NCI-H774 (cell line): Measurements from ENCODE around the gene DCBLD2.
"Not testable (repeated sequence)": the region's sequence is repeated elsewhere in the genome, so short reads cannot be mapped to it uniquely, and the experiment has no call there.

Experiments used
- DNase-seq: peaks from one replicate; lab custom pipeline; 2025; lab: John Stamatoyannopoulos, UW

DCBLD2 gene

GRCh38 chr3:98890965-98891910 is 10.3 kb downstream of the DCBLD2 start:
- DNase-seq: no peak

GRCh38 chr3:98890181-98890835 is 11.2 kb downstream of the DCBLD2 start:
- no peak for DNase-seq

DNA sequence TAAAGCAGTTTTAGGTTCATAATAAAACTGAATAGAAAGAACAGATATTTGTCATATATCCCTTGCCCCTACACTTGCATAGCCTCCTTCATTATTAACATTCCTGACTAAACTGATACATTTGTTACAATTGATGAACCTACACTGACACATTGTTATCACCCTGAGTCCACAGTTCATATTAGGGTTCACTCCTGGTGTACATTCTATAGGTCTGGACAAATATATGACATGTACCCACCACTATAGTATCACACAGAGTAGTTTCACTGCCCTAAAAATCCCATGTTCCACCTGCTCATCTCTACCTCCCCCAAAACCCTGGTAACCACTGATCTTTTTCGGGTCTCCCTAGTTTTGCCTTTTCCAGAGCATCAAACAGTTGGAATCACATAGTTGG is 13.8 kb downstream of the DCBLD2 start:
- DNase-seq: no peak

GRCh38 chr3:98886525-98886924 is 15.0 kb downstream of the DCBLD2 start:
- no peak for DNase-seq

DNA sequence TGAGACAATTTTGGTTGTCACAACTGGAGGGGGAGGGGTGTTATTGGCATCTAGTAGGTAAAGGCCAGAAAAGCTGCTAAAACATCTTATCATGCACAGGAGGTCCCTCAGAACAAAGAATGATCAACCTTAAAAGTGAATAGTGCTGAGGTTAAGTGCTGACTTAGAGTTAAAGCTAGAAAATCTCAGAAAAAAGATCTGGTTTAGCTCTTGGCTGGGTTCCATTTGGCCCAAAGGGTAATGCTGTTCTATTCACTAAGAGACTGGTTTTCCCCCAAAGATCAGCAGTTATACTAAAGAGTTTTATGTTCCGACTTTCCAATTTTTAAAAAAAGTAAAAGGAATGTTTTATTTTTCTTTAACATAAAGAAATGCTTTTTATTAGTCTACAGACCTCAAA is 15.6 kb downstream of the DCBLD2 start:
- no peak for DNase-seq

- DNase-seq: no peak
These were observed 16.7 kb downstream of the DCBLD2 start for GRCh38 chr3:98884675-98885371.

DNA sequence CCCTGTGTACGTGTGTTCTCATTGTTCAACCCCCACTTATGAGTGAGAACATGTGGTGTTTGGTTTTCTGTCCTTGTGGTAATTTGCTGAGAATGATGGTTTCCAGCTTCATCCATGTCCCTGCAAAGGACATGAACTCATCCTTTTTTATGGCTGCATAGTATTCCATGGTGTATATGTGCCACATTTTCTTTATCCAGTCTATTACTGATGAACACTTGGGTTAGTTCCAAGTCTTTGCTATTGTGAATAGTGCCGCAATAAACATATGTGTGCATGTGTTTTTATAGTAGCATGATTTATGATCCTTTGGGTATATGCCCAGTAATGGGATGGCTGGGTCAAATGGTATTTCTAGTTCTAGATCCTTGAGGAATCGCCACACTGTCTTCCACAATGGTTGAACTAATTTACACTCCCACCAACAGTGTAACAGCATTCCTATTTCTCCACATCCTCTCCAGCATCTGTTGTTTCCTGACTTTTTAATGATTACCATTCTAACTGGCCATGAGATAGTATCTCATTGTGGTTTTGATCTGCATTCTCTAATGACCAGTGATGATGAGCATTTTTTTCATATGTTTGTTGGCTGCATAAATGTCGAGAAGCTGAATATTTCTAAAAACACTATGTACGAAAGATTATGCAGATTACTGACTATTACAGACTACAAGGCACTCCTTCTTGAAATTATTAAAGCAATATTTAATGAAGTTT is 18.7 kb downstream of the DCBLD2 start:
- DNase-seq: not testable (repeated sequence)

DNA sequence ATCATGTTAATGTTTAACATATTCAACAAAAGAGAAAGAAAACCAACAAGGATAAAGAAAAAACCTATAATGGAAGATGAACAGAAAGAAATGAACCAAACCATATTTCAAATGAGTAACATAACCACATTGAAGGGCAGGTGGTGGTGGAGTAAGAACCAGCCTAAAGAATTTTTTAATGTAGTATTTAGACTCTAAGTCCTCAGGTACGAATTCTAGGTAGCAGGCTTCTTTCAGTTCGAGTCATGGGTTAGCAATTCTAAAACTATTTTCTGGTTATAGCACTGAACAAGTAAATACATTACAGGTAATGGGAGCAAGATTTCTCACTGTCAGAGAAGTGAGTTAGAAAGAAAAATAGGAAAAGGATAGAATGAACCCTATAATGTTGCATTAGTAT is 24.4 kb downstream of the DCBLD2 start:
- no peak for DNase-seq

- DNase-seq: no peak
These were observed 26.0 kb downstream of the DCBLD2 start for GRCh38 chr3:98875535-98875934.

- DNase-seq: no peak
These were observed 26.8 kb downstream of the DCBLD2 start for GRCh38 chr3:98874602-98875249.

GRCh38 chr3:98869391-98869790 is 32.1 kb downstream of the DCBLD2 start:
- no peak for DNase-seq

DNA sequence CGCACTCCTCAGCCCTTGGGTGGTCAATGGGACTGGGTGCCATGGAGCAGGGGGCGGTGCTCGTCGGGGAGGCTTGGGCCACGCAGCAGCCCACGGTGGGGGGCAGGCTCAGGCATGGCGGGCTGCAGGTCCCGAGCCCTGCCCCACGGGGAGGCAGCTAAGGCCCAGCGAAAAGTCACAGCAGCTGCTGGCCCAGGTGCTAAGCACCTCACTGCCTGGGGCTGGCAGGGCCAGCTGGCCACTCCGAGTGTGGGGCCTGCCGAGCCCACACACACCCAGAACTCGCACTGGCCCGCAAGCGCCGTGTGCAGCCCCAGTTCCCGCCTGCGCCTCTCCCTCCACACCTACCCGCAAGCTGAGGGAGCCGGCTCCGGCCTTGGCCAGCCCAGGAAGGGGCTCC is 43.5 kb downstream of the DCBLD2 start:
- not testable (repeated sequence) for DNase-seq

DNA sequence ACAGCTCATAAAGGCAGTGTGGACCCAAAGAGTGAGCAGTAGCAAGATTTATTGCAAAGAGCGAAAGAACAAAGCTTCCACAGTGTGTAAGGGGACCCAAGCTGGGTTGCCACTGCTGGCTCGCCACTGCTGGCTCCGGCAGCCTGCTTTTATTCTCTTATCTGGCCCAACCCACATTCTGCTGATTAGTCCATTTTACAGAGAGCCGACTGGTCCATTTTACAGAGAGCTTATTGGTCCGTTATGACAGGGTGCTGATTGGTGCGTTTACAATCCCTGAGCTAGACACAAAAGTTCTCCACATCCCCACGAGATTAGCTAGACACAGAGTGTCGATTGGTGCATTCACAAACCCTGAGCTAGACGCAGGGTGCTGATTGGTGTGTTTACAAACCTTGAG is 44.2 kb downstream of the DCBLD2 start:
- not testable (repeated sequence) for DNase-seq

DNA sequence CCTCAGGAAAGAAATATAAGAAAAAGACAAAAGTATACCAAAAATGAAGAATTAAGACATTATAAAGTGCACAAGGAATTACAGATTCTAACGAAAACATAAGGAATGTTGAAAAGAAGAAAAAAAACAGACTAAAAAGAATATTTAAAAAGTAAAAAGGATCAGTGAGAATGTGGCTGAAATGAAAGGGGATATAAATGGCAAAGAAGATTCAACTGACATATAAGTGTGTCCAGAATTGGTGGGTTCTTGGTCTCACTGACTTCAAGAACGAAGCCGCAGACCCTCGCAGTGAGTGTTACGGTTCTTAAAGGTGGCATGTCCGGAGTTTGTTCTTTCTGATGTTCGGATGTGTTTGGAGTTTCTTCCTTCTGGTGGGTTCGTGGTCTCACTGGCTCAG is 44.8 kb downstream of the DCBLD2 start:
- no peak for DNase-seq

- DNase-seq: no peak
These were observed 45.6 kb downstream of the DCBLD2 start for GRCh38 chr3:98855806-98856400.

DNA sequence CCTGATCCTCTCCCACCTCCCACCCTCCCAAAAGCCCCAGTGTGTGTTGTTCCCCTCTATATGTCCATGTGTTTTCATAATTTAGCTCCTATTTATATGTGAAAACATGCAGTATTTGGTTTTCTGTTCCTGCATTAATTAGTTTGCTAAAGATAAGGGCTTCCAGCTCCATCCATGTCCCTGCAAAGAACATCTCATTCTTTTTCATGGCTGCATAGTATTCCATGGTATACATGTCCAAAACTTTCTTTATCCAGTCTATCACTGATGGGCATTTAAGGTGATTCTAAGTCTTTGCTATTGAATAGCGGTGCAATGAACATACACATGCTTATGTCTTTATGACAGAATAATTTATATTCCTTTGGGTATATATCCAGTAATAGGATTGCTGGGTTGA is 53.4 kb downstream of the DCBLD2 start:
- DNase-seq: no peak

DNA sequence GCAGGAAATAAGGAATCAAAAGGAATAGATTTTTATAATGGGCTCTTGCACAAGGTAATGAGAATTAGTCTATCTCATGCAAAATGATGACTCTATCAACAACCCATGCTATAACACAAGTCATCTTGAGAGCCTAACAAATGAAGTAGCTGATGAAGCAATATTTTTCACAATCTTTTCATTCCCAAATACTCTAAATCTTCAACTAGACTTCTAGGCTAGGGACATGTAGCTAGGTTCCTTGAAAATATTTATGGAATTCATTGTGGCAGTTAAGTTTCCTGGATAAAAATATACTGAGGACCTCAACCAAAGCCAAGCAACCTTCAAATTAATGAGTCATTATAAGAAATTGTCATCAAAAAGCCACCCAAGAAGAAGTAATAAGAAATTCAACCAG is 55.4 kb downstream of the DCBLD2 start:
- DNase-seq: no peak

DNA sequence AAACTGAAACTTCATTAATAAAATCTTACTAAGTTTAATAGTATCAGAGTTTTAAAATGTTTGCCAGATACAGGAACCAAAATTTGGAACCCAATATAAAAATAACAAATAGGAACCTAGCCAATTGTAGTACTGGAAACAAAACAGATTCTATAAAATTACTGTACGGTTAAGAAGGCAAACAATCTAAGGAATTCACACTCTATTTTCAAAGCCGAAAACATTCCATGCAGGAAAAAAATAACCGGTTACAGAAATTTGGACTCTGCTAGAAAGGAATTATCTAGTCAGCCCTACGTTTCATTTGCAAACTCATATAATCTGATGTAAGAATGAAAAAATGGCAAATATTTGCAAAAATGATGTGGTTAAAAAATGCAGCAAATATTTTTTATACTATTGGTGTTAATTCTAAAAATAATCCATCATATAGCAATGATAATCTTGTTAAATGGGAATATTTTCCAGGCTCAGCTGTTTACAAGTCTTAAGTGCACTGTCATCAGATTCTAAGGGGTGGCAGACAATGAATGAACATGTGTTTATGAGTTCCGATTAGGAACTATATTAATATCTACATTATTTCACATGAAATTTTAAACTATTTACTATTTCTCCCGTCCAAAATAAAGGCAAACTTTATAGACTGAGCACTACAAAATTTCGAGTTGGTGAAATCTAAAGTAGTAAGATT is 58.1 kb downstream of the DCBLD2 start:
- no peak for DNase-seq

DNA sequence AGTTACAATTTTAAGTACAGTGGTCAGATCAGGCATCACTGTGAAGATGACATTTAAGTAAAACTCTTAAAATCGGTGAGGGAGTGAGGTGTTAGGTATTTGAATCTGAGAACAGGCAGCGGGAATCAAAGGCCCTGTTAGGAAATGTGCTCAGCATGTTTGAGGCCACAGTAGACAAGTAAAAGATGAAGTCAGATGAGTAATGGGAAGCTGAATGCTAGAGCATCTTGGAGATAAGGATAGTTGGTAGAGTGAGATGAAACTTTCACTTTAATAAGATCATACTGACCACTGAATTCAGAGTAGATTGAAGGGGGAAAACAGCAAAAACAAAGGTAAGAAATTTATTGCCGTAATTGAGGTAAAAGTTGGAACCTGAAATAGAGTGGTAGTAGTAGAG is 61.6 kb downstream of the DCBLD2 start:
- no peak for DNase-seq

DNA sequence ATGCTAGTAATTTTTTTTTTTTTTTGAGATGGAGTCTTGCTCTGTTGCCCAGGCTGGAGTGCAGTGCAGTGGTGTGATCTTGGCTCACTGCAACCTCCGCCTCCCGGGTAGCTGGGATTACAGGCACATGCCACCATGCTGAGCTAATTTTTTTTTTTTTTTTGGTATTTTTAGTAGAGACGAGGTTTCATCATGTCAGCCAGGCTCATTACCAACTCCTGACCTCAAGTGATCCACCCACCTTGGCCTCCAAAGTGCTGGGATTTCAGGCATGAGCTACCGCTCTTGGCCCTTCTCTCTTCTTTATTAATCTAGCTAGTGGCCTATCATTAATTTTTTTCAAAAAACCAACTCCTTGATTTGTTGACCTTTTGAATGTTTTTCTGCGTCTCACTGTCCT is 70.4 kb downstream of the DCBLD2 start:
- not testable (repeated sequence) for DNase-seq
